HG03439 (cell line): ENCODE data around the gene ALK.

Source experiments
- ATAC-seq: cut with Tn5 transposase; IDR thresholded peaks from one replicate; pipeline ENCODE4 v1.9.1; 2021; ENCODE audit warnings: mild to moderate bottlenecking, moderate library complexity; ENCODE audit not compliant: unreplicated experiment

The ALK gene

GRCh38 chr2:29799628-29800027 lies 121.8 kb downstream of the ALK start:
- ATAC-seq, result no peak

DNA sequence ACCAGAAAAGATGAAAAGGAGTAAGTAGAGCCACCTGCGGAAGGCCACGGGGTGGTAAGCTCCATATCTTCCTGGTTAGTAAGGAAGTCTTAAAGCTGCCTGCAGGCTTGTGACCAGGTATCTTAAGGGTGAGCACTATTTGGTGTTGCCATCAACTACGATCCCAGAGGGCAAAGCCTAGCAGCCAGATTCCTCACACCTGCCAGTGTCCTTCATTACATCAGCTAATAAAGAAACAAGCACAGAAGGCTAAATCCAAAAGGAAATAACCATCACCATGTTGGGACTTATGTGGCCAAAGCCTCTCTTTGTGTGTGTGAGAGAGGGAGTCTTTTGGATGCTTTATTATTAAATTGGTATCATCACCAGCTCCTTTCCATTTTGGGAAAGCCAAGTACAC lies 123.5 kb downstream of the ALK start:
- no peak for ATAC-seq

GRCh38 chr2:29796446-29796845 lies 124.9 kb downstream of the ALK start:
- no peak for ATAC-seq

- no peak for ATAC-seq
Measured at GRCh38 chr2:29789911-29790485, 131.4 kb downstream of the ALK start.

- no peak for ATAC-seq
Measured at GRCh38 chr2:29787473-29788465, 133.6 kb downstream of the ALK start.

- no peak for ATAC-seq
Measured at GRCh38 chr2:29786361-29786760, 135.0 kb downstream of the ALK start.

DNA sequence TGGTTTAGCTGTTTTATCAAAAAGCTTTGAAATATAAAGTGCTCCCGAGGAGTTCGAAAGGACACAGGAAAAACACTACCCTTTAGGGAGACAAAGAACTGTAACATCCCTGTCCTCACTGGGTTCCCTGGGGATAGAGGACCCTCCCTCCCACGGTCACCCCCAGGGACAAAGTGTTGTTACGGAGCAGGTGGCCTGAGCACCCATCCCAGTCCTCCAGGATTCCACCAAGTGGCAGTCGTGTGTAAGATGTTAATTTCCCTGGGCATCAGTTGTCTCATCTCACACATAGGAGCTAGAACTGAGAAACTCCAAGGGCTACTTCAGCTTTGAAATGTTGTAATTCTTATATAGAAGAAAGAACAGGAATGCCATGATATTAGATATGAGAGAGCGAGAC lies 137.7 kb downstream of the ALK start:
- no peak for ATAC-seq

DNA sequence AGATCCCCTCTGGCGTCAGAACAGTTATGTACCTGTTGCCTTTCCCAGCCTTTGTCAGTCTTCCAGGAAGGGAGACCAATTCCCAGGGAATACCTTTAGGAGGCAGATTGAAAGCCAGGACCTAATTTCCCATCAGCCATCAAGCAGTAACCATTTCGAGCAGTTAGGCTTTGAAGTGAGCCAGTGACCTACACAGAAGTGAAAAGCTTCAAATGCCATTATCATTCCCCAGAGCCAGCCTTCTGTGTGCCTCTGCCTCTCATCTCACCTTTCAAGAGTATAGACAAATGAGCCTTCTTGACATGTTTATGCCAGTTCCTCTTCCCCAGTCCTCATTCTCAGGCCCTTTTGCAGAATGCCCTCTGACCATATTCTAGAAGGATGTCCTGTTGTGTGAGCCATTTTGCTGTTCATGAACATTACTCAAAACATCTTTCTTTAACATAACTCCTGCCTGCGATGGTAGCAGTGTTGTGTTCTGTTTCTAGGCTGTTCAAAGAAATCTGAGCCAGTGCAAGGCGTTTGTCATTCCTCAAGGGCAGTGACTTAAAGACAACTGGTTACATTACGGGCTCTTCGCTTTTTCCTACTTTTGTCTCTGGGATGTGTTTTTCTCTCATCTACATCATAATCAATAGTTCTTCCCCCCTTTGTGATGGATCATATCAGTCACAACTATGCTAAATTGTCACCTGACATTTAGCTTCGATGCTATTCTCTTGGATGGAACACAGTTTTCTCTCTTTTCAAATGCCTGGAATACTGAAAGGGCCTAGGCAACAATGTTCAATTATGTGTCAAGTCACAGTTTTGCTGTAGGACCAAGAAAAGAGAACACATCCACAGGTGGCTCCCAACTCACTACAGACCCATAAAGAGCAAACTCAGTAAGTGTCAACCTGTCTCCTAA lies 138.6 kb downstream of the ALK start:
- ATAC-seq, result no peak

- no peak for ATAC-seq
Measured at GRCh38 chr2:29782087-29782486, 139.3 kb downstream of the ALK start.

- no peak for ATAC-seq
Measured at GRCh38 chr2:29780906-29781305, 140.5 kb downstream of the ALK start.

GRCh38 chr2:29777161-29777560 lies 144.2 kb downstream of the ALK start:
- no peak for ATAC-seq

- no peak for ATAC-seq
Measured at GRCh38 chr2:29776406-29776805, 145.0 kb downstream of the ALK start.

DNA sequence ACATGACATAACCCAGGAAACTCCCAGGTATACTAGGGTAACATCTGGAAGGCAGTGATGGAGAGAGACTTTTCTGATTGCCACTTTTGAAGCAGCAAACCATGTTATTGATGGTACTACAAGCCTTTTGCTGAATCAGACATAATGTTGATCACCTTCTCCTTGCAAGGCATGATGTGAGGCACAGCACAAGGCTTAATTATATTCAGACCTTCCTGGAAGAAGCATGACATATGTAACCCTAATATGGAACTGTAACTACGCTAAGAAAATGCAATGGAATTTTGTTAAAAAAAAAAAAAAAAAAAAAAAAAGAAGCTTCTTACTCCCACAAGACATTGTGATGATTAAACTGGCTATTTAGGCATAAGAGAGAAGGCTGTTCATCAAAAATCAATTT lies 145.4 kb downstream of the ALK start:
- no peak for ATAC-seq

DNA sequence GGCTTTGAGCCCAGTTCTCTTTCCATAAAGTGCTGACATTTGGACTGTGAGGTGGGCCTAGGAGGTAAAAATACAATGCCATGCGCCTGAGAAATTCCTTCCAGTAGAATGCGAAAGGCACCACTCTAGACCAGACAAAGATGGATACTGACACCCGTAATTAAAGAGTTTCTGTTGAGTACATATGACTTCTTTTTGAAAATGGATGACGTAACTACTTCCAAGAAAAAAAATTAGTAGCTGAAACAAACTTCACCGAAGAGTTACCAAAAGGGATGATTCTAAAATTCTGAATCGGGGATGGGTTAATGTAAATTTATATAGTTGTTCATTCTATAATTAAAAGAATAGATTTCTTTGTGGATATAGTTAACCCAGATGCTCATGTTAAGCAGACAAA lies 146.8 kb downstream of the ALK start:
- no peak for ATAC-seq

DNA sequence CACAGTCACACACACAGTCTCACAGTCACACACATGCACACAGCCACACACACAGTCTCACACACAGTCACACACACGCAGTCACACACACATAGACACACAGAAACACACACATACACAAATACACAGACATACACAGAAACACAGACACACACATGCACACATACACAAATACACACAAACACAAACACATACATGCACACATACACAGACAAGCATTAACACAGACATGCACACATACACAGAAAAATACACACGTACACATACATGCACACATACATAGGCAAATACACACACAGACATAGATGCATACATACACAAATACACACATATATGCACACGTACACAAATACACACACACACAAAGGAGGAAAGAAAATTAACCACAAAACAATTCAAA lies 150.5 kb downstream of the ALK start:
- no peak for ATAC-seq

DNA sequence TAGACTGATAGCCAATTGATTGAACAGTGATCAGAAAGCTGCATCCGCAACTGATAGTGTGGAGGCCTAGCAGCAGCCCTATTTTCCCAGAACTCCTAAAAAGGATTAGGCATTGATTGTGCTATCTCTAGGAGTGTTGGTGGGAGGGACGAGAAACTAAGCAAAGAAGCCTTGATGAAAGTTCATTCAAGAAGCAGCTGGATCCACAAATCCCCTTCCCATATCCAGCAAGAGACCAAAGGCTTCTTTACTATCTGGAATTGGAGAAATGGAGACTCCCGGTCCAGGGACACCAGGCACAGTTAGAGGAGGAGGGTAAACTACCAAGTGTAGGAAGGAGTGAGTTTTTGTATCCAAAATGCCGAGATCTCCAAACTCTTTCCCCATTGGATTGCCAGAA lies 151.5 kb downstream of the ALK start:
- no peak for ATAC-seq

- no peak for ATAC-seq
Measured at GRCh38 chr2:29767606-29768335, 153.6 kb downstream of the ALK start.

DNA sequence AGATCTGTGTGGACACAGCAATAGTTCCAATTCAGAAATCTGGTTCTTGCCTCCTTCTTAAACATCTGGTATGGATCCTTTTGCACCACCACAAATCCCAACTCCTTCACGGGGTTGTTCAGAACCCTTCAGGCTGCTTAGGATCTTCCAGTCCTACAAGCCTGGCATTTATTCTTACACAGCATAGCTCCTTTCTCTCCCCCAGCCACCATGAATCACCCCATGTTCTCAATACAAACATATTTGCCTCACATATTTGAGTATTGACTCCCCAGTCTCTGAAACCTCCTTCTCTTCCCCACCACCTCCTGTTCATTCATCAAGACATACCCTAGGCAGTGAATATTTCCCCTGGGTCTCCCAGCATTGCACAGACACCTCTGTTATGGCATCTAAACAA lies 155.2 kb downstream of the ALK start:
- ATAC-seq, result no peak

DNA sequence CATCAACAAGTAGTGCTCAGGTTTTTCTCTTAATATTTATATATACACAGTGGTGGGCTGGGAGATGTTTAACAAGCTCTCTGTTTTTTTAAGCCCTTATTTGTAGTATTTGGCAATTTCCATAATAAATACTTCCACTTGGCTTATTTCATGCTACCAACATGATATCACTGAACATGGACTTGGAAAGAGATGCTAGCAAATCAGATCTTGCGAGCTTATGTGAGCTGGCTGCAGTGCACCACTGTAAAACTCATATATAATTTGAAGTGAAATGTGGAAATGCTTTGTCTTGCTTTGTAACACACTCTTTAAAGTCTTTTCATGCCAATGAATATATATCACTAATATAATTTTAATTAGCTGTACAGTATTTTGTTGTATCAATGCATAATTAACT lies 155.7 kb downstream of the ALK start:
- no peak for ATAC-seq

GRCh38 chr2:29763371-29763770 lies 158.0 kb downstream of the ALK start:
- ATAC-seq, result no peak

- ATAC-seq, result no peak
Measured at GRCh38 chr2:29762239-29762638, 159.1 kb downstream of the ALK start.
